ENCODE data around the gene SERPING1. TPM values are rescaled to one million over a fixed set of nuclear protein-coding genes. Genes with fewer than 3 reads are reported as not detected.
A peak's percentile ranks its signal among the peaks of the same experiment; 100 is the strongest.

SERPING1 gene
- total and polyA plus RNA-seq, 2 of the 13 experiments (the other 11 are each of a cell fraction or from before 2014, with no cell fraction given): 2.0 to 10.4 TPM

- TF ChIP-seq ZHX2 (IDR thresholded peaks at IDR 0.05; ENCODE audit: low read depth): no peak
- TF ChIP-seq ZHX2 (CRISPR knock-in tag; IDR thresholded peaks at IDR 0.05; ENCODE audit: borderline replicate concordance): no peak
- no peak for TF ChIP-seq CSRNP2 (CRISPR knock-in tag; conservative IDR thresholded peaks at IDR 0.05; ENCODE audit: low read depth)
- TF ChIP-seq ZNF580 (CRISPR knock-in tag; IDR thresholded peaks at IDR 0.05; ENCODE audit: borderline replicate concordance, low read depth): peak; percentile 51; the same call in 1 of the 2 replicates
- no peak for TF ChIP-seq ZBTB1 (CRISPR knock-in tag; IDR thresholded peaks at IDR 0.05; ENCODE audit: borderline replicate concordance)
- TF ChIP-seq TBP (CRISPR knock-in tag; IDR thresholded peaks at IDR 0.05): no peak
- TF ChIP-seq NFYB (CRISPR knock-in tag; IDR thresholded peaks at IDR 0.05): no peak
- TF ChIP-seq SKIL (CRISPR knock-in tag; IDR thresholded peaks at IDR 0.05; ENCODE audit: borderline replicate concordance): 0 out of 2 replicates have a peak, but pooled peaks have one; percentile 42
- TF ChIP-seq ZNF781 (CRISPR knock-in tag; IDR thresholded peaks at IDR 0.05; ENCODE audit: borderline replicate concordance, not compliant biosample characterization): no peak
- TF ChIP-seq PITX1 (CRISPR knock-in tag; IDR thresholded peaks at IDR 0.05): 0 out of 2 replicates have a peak, but pooled peaks have one; percentile 33
- TF ChIP-seq SP140L (CRISPR knock-in tag; IDR thresholded peaks at IDR 0.05; ENCODE audit: borderline replicate concordance): no peak
- TF ChIP-seq E2F2 (CRISPR knock-in tag; IDR thresholded peaks at IDR 0.05; ENCODE audit: borderline replicate concordance): no peak
- TF ChIP-seq HNRNPH1 (optimal IDR thresholded peaks at IDR 0.05; ENCODE audit: low read depth, low read length): no peak
- TF ChIP-seq FOXA1 (IDR thresholded peaks at IDR 0.05): no peak
- TF ChIP-seq FOXA1 (CRISPR knock-in tag; IDR thresholded peaks at IDR 0.05): peak; percentile 37; the same call in 1 of the 2 replicates
- no peak for TF ChIP-seq ZNF552 (CRISPR knock-in tag; IDR thresholded peaks at IDR 0.05; ENCODE audit: borderline replicate concordance)
Measured at GRCh38 chr11:57639321-57640067, 42.0 kb downstream of the SERPING1 start (continued).
